Measurements from ENCODE around the gene RNF38. TPM values are rescaled to one million over a fixed set of nuclear protein-coding genes. Genes with fewer than 3 reads are reported as not detected.

RNF38 gene
- total RNA-seq, 1 experiment from 2014 or later = 18.1 TPM

GRCh38 chr9:36293171-36293570, 106.9 kb downstream of the RNF38 start:
- Histone ChIP-seq H4K20me1 (ENCODE audit: insufficient read depth) (no peaks in the 10 kb centered on the region), H2AFZ (ENCODE audit: low read depth, low read length, poor library complexity, severe bottlenecking) (no peak overlapping the region), H3K9me2 (ENCODE audit: insufficient read depth) (no peaks in the 10 kb centered on the region), H3K79me2 (ENCODE audit: insufficient read depth, low read length) (no peaks in the 10 kb centered on the region), H3K9ac (ENCODE audit: low read length) (no peak overlapping the region), H3K27ac (ENCODE audit: low read depth, low read length) (no peak overlapping the region), H3K36me3 (ENCODE audit: control insufficient read depth in 1 of 2, insufficient read depth in 2 of 2, low read length in 2 of 2) (no peaks in the 10 kb centered on the region), H3K9me3 (ENCODE audit: control insufficient read depth in 1 of 2, insufficient read depth in 1 of 2, low read depth in 1 of 2, low read length in 2 of 2) (no peaks in the 10 kb centered on the region), H3K27me3 (ENCODE audit: insufficient read depth, low read length) (no peaks in the 10 kb centered on the region), H3K4me3 (replicated peaks in 1 of 2; ENCODE audit: low read depth in 1 of 2, low read length in 2 of 2) (no peak overlapping the region), H3K4me1 (ENCODE audit: control insufficient read depth in 1 of 2, insufficient read depth in 2 of 2, low read length in 2 of 2) (peaks cover 9 to 30% of the 10 kb centered on the region in 2 experiments), H3K4me2 (ENCODE audit: low read length) (no peak overlapping the region)
- no TSS peak for BruUV-seq (replicated peaks)
- POLR2A ChIA-PET = no interaction called here
- intact Hi-C loops (cut with micrococcal nuclease) = no loop called here
- DNase-seq (ENCODE audit: low read depth, low spot score) = no peak
- CTCF ChIA-PET = no interaction called here
- ATAC-seq = no peak
- TF ChIP-seq CEBPB (IDR thresholded peaks at IDR 0.05; ENCODE audit: low read depth) = no peak
- TF ChIP-seq ZFX (IDR thresholded peaks at IDR 0.05) = no peak
- no peak for TF ChIP-seq EZH2phosphoT487 (IDR thresholded peaks at IDR 0.05; ENCODE audit: borderline replicate concordance)
- no peak for TF ChIP-seq FOSL1 (IDR thresholded peaks at IDR 0.05; ENCODE audit: low read depth)
- TF ChIP-seq ZBTB33 (IDR thresholded peaks at IDR 0.05; ENCODE audit: extremely low read depth, insufficient replicate concordance, low read length) = no peak
- no peak for TF ChIP-seq EGR1 (IDR thresholded peaks at IDR 0.05; ENCODE audit: low read depth)
- TF ChIP-seq JUND (IDR thresholded peaks at IDR 0.05) = no peak
- RAD21 ChIA-PET (ENCODE audit: low non-redundant PET in 1 of 2, low total read pairs in 2 of 2, uncharacterized antibody in 2 of 2, unreplicated experiment in 2 of 2) = no interaction called here

DNA sequence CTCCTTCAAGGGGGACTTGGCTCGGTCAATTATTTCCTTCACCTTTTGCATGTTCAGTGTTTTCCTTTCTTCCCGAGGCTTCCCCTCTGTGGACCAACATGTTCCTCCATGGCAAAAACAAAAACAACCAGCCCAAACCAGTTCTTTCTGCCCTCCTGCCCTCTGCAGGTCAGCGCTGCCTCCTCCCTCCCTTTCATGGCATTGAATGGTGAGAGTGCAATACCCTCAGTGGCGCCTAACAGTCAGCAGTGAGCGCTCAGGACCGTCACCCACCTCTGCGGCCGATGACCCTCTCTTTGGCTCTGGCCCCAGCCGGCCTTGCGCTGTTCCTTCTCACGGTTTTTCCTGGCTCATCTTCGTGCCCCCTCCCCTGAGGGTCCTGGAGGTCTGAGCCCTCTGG, 107.4 kb downstream of the RNF38 start:
- ATAC-seq = no peak
- RAD21 ChIA-PET (ENCODE audit: low non-redundant PET in 1 of 2, low total read pairs in 2 of 2, uncharacterized antibody in 2 of 2, unreplicated experiment in 2 of 2) = no interaction called here
- H4K20me1 ChIP-seq (ENCODE audit: insufficient read depth) = no peaks in the 10 kb centered on the region
- no peaks in the 10 kb centered on the region for H3K27me3 ChIP-seq (ENCODE audit: insufficient read depth, low read length)
- no peak overlapping the region for H3K4me3 ChIP-seq (replicated peaks in 1 of 2; ENCODE audit: low read depth in 1 of 2, low read length in 2 of 2)
- H3K9me3 ChIP-seq (ENCODE audit: control insufficient read depth in 1 of 2, insufficient read depth in 1 of 2, low read depth in 1 of 2, low read length in 2 of 2) = no peaks in the 10 kb centered on the region
- no peaks in the 10 kb centered on the region for H3K9me2 ChIP-seq (ENCODE audit: insufficient read depth)
- POLR2A ChIA-PET = no interaction called here
- no peaks in the 10 kb centered on the region for H3K79me2 ChIP-seq (ENCODE audit: insufficient read depth, low read length)
- H3K4me2 ChIP-seq (ENCODE audit: low read length) = no peak overlapping the region
- H3K27ac ChIP-seq (ENCODE audit: low read depth, low read length) = no peak overlapping the region
- H3K4me1 ChIP-seq (ENCODE audit: control insufficient read depth in 1 of 2, insufficient read depth in 2 of 2, low read length in 2 of 2) = peaks cover 9 to 25% of the 10 kb centered on the region in 2 experiments
- DNase-seq (ENCODE audit: low read depth, low spot score) = no peak
- BruUV-seq (replicated peaks) = no TSS peak
- H3K9ac ChIP-seq (ENCODE audit: low read length) = no peak overlapping the region
- no peaks in the 10 kb centered on the region for H3K36me3 ChIP-seq (ENCODE audit: control insufficient read depth in 1 of 2, insufficient read depth in 2 of 2, low read length in 2 of 2)
- CTCF ChIA-PET = no interaction called here
- intact Hi-C loops (cut with micrococcal nuclease) = no loop called here
- H2AFZ ChIP-seq (ENCODE audit: low read depth, low read length, poor library complexity, severe bottlenecking) = no peak overlapping the region
- no peak for TF ChIP-seq EZH2 (IDR thresholded peaks at IDR 0.05)
- no peak for TF ChIP-seq SIN3A (IDR thresholded peaks at IDR 0.05; ENCODE audit: low read depth)
- no peak for TF ChIP-seq ZBTB33 (IDR thresholded peaks at IDR 0.05; ENCODE audit: extremely low read depth, insufficient replicate concordance, low read length)
- no peak for TF ChIP-seq ELF1 (IDR thresholded peaks at IDR 0.05; ENCODE audit: borderline replicate concordance, low read depth)
- TF ChIP-seq RAD21 (IDR thresholded peaks at IDR 0.05; ENCODE audit: low read depth) = no peak
- TF ChIP-seq CBX3 (IDR thresholded peaks at IDR 0.05; ENCODE audit: low read depth) = no peak
- TF ChIP-seq, protein P1, sequence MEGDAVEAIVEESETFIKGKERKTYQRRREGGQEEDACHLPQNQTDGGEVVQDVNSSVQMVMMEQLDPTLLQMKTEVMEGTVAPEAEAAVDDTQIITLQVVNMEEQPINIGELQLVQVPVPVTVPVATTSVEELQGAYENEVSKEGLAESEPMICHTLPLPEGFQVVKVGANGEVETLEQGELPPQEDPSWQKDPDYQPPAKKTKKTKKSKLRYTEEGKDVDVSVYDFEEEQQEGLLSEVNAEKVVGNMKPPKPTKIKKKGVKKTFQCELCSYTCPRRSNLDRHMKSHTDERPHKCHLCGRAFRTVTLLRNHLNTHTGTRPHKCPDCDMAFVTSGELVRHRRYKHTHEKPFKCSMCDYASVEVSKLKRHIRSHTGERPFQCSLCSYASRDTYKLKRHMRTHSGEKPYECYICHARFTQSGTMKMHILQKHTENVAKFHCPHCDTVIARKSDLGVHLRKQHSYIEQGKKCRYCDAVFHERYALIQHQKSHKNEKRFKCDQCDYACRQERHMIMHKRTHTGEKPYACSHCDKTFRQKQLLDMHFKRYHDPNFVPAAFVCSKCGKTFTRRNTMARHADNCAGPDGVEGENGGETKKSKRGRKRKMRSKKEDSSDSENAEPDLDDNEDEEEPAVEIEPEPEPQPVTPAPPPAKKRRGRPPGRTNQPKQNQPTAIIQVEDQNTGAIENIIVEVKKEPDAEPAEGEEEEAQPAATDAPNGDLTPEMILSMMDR (IDR thresholded peaks at IDR 0.05 in 2 of 3, conservative IDR thresholded peaks at IDR 0.05 in 1 of 3; ENCODE audit: borderline replicate concordance in 1 of 3, insufficient read depth in 1 of 3, low read depth in 2 of 3, low read length in 2 of 3) = no peak
- no peak for TF ChIP-seq CEBPB (IDR thresholded peaks at IDR 0.05; ENCODE audit: low read depth)
- no peak for TF ChIP-seq ZFX (IDR thresholded peaks at IDR 0.05)
- TF ChIP-seq JUND (IDR thresholded peaks at IDR 0.05) = no peak
- TF ChIP-seq SRF (IDR thresholded peaks at IDR 0.05; ENCODE audit: low read depth) = no peak
- no peak for TF ChIP-seq MAX (IDR thresholded peaks at IDR 0.05)
- TF ChIP-seq FOSL1 (IDR thresholded peaks at IDR 0.05; ENCODE audit: low read depth) = no peak
- TF ChIP-seq TCF7L2 (IDR thresholded peaks at IDR 0.05; ENCODE audit: borderline replicate concordance, extremely low read depth, insufficient read depth, insufficient read length) = no peak
